A204.1 (cell line): ENCODE data around the gene NABP1.

ENCODE experiments used
- FAIRE-seq: peaks from 2 replicates; lab custom pipeline; 2012; peaks lifted over from hg19 to GRCh38; lab: Jason Lieb, UNC

The NABP1 gene

DNA sequence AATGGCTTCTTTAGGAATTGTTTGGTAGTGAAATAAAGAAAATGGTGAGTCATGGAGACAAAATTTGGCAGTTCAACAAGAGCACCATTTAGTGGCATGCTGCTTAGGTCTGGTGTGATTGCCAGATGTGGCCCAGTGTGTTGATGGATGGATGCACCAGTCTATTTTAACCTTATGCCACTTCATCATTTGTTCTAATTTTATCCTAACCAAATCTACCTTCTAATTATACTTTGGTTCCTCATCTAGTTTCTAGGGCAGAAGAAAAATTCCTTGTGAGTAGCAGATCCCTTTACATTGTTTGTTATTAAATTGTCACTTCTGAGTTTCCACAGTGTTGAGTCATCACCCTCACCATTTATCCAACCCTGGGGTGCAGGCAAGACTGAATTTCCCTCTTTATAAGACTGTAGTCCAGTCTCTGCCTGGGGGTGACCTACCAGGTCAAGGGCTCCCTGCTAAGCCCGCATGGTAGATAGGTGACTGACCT lies 32.5 kb downstream of the NABP1 start:
- FAIRE-seq: no peak

DNA sequence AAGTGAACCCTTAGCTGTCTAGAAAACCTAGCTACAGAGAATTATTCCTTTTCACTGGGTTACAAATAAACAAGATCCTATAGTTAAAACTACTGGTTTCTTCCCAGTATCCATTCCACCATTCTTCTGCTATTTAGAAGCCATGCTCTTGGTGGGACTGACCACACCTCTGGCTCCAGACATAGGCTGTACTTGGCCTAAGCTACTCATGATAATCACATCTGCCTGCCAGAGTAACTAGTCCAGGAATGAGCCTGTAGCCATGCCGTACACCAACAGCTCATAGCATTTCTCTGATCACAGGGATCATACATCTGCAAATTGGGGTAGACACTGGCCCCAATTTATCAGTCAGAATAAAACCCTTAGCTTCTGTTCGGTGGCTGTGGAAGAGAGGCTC lies 33.7 kb downstream of the NABP1 start:
- FAIRE-seq: no peak

DNA sequence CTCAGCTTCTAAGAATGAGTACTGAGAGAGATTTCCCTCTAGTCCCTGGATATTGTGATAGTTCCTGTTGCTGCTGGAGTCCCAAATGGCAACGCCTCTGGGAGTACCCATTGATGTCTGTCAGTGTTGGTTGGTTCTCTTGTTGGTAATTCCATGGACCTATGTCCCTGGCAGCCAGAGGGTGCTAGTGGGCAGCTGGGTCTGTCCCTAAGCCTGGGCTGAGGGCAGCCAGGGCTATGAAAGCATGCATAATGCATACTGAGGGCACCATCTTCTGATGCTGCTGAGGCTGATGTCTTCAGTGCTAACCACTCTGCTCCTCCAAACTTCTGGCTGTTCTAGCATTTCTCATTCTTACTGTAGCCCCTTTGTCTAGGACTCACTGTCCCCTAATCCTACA lies 35.9 kb downstream of the NABP1 start:
- FAIRE-seq: no peak

DNA sequence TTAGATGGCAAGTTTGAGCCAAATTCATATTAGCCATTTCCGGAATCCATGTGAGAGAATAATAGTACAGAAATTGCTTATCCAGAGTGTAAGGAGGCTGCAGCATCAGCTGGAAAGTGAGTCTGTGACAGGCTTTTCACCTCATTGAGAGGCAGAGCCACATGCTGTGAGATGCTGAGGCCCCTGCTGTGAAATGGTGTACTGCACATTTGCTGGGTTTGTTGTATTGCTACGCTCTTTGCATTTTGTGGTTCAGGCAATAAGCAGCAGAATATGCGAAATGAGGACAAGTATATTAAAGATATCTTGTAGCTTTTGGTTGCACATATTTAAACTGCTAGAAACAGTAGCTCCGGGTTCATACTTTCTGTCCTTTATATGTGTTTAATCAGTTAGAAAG lies 37.0 kb downstream of the NABP1 start:
- FAIRE-seq: no peak

DNA sequence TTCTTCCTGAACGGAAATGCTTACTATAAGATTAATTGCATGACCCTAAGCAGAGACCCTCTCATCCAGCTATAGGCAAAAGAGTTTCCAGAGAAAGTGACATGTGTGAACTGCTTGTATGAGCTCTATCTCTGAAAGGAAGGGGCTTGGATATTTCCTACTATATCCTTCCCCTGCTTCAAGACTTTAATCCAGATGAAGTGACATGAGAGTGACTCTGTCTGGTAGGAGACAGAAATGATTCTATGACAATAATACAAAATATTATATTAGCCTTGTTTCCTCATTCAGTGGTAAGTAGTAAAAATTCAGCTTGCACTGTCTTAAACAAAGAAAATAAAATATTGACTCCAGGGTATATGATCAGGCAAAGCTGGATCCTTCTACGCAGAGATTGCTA lies 37.5 kb downstream of the NABP1 start:
- no peak for FAIRE-seq

GRCh38 chr2:191719261-191719660 lies 41.3 kb downstream of the NABP1 start:
- no peak for FAIRE-seq

DNA sequence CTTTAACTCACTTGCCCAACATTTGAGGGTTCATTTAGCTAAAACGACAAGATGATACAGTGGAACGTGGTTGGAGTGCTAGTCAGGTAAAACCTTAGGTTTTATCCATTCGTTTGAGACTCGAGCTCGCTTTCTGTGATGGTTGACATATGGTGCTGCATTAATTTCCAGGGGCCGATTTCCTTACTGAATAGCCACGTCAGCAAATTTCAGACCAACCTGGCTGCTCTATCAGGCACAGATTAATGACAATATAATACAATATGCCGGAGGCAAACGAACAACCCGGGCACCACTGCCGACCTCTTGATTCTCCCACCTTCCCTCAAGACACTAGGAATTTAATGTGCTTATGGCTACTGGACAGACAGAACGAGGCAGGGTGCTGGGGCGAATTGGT lies 42.0 kb downstream of the NABP1 start:
- FAIRE-seq: no peak

- FAIRE-seq: no peak
Observed at GRCh38 chr2:191721331-191721730, 43.4 kb downstream of the NABP1 start.

DNA sequence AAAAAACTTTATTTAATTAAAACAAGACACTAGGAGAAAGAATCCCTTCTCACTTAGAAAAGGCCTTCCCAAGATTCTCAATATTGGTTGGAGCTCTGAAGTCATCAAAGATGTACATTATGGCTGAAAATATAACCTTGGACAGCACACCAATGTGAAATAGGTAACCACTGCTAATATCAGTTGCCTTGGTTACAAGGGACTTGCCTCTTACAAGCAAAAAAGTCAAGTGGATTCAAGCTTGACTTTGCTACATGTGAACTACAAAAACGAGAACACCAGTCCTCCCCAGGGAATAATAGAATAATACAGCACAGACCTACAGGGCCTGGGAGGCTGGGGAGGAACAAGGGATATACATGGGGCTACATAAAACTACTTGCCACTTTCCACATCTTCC lies 46.1 kb downstream of the NABP1 start:
- FAIRE-seq: no peak

- no peak for FAIRE-seq
Observed at GRCh38 chr2:191728750-191729624, 51.1 kb downstream of the NABP1 start.

DNA sequence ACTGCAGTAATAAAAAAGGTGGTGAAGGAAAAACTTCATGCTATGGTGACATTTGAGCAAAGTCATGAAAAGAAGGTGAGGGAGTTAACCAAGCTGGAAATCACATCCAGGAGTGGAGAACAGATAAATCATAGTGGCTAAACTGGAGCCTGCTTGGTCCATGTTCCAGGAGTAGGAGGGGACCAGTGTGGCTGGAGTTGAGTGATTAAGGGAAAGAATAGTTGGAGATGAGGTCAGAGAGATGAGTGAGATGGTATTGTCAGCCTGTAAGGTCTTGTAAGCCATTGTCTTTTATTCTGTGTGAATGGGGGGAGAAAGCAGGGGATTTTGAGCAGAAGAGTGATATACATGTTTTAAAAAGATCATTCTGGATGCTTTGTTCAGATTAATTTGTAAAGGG lies 52.3 kb downstream of the NABP1 start:
- no peak for FAIRE-seq
